NCI-H526 treated with DMSO at 0.1 percent for 48 hours (cell line): ENCODE data around the gene C2orf69.
"Not testable (repeated sequence)": the region's sequence is repeated elsewhere in the genome, so short reads cannot be mapped to it uniquely, and the experiment has no call there.

Experiments used
- DNase-seq: peaks from one replicate; lab custom pipeline; 2025; lab: John Stamatoyannopoulos, UW

C2orf69 gene, protein sequence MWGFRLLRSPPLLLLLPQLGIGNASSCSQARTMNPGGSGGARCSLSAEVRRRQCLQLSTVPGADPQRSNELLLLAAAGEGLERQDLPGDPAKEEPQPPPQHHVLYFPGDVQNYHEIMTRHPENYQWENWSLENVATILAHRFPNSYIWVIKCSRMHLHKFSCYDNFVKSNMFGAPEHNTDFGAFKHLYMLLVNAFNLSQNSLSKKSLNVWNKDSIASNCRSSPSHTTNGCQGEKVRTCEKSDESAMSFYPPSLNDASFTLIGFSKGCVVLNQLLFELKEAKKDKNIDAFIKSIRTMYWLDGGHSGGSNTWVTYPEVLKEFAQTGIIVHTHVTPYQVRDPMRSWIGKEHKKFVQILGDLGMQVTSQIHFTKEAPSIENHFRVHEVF

DNA sequence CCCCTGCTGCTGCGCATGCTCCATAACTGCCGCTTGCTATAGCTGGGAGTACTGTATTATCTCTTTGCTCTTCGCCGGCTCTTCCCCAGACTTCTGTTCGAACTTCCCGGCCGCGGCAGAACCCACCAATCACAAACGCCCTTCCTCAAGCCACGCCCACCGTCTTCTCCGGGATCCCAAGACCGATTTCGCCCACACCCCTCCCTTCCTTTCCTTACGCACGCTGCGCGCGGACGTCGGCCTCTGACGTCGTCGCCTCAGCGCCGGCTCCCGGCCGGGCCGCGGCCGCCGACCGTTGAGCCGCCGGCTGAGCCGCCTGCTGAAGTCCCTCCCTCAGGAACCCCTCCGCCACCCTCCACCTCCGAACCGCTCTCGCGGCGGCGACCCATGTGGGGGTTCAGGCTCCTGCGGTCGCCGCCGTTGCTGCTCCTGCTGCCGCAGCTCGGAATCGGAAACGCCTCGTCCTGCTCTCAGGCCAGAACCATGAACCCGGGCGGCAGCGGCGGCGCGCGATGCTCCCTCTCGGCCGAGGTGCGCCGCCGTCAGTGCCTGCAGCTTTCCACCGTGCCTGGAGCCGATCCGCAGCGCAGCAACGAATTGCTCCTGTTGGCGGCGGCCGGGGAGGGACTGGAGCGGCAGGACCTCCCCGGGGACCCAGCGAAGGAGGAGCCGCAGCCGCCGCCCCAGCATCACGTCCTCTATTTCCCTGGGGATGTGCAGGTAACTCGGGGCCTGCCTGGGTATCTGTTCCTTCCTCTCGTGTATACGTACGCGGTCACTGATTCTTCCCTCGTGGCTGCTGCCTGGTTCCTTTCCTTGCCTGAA, at the start of gene C2orf69:
C2orf69 (plus strand) TSS at position 242 of the 825 bp plus-strand sequence; CDS start at position 388, 146 bp downstream.
- DNase-seq, result peak; percentile 99

DNA sequence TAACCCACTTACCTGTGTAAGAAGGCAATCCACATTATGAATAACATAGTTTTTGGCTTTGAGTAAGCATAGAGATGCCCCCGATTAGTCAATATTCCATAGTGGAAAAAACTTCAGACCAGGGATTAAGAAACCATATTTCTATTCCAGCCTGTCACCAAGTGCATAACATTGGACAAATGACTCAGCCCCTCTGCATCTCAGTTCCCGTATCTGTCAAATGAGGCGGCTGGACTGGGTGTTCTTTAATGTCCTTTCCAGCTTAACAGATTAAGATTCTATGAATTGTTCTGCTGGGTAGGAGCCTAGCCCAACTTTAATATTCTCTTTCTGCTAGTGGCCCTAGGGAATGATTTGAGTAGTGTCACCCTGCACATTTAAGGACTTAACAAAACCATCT, 48.3 kb upstream of the C2orf69 start:
- no peak for DNase-seq

DNA sequence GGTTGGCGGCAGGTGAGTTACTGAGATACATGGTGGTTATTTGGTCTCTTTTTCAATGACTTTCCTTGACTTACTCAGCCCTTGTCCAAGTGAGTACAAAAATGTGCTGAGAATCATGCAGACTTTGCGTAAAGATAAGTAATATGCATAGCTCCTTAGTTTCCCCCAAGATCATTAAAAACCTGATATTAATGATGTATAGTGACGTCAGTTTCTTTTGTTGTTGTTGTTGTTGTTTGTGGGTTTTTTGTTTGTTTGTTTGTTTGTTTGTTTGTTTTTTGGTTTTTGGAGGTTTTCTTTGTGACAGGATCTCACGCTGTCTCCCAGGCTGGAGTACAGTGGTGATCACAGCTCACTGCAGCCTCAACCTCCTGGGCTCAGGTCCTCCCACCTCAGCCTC, 45.2 kb upstream of the C2orf69 start:
- DNase-seq, result no peak

DNA sequence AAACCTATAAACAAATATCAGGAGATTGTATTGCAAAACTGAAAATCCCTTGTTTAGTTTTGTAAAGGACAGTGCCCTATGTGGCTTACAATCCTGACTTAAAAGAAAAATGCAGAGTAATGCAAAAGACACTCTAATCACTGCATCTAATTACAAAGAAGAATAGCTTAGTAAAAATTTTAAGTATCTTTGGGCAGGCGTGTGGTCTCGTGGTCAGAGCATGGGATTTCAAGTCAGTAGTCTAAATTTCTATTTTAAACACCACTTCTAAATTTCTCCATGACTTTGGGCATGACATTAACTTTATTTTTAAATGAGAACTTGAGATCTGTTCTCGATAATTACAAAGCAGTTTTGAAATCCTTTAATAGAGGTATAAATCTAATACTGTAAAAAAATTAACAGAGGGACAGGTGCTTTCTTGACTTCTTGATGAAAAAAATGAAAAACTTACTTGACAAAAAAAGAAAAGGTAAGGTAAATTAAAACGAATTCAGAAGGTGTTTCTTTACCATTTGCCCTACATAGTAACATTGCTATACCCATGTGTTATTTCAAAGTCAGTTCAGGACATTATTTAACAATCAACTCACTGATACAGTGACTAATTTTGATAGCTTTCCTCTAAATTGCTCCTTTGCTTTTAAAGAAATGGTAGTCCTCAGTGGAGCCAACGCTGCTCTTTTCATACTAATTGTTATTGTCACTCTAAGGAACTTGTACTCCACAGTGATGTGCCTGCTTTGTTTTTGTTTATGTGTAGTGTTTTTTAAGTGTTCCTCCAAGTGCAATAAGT, 42.5 kb upstream of the C2orf69 start:
- no peak for DNase-seq

DNA sequence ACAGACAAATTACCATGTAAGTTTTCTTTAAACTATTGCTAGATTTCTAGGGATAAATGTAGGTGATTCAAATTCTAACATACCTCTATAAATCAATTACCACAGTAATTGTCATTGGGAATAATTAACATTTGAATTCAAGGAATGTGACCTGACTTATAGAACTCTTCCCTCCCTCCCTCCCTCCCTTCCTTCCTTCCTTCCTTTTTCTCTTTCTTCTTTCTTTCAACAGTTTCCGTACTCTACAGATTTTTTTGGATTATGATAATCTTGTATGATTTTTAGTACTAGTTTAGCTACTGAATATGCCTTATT, 41.9 kb upstream of the C2orf69 start:
- DNase-seq, result no peak

DNA sequence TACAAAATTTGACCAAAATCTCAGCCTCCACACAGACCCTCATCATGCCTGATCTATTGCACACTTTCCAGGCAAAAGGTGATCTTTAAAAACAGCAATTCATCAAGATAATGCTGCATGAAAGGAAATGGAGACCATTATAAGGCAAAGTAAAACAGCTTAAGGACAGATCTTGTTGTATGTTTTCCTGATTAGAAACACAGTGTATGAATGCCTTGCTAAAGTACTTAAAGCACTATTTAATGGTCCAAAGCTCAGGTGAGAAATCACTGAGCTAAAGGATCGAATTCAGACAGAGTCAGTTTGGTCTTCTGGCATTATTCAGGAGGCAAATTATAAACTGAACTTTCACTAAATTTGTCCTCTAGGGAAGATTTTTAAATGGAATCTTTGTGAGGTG, 41.4 kb upstream of the C2orf69 start:
- no peak for DNase-seq

DNA sequence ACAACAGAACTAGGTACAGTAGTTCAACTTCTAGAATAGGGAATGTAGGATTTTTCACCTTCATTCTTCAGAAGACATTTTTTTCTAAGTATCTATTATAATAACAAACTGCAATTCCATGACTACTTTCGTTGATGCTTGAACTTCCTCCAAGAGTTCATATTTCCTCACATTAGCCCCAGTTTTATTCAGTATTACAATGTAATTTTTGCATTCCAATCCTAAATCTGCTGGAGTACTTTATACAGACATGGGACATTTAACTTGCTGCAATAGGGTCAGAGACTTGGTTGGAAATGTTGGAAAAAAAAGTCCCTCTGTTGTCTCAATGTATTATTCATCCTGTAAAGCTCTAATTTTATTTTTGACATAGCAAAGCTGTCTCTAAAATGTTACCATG, 40.5 kb upstream of the C2orf69 start:
- DNase-seq, result no peak

DNA sequence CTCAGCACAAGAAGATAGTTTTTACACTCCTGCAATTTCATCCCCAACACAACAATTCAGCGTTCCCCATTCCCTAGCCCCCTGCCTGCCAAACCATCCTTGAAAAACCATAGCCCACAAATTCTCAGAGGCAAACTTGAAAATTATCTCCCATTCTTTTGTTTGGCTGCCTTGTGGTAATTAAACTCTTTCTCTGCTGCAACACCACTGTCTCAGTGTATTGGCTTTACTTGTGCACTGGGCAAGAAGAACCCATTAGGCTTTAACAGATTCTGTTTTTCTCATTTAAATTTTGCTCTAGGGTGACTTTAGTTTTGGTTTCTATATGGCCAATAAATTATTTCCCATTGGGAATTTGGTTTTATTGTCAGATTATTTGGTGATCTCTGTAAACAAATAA, 36.9 kb upstream of the C2orf69 start:
- DNase-seq, result no peak

DNA sequence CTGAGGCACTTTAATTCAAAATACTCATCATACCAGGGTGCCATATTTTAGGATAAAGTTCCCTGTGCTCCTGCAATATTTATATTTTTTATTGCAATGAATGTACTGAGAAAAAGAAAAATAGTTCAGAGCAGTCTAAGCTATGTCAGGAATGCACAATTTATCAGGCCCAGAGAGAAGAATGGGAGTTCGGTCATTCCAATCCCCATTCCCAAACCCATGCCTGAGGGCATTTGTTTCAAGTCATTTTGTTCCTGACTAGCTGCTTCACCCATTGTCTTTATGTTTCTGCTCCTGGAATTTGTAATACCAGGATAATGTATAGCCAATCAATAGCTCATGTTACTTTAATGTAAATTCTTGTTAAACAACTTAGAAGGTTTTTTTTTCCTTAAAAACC, 35.7 kb upstream of the C2orf69 start:
- DNase-seq, result no peak

DNA sequence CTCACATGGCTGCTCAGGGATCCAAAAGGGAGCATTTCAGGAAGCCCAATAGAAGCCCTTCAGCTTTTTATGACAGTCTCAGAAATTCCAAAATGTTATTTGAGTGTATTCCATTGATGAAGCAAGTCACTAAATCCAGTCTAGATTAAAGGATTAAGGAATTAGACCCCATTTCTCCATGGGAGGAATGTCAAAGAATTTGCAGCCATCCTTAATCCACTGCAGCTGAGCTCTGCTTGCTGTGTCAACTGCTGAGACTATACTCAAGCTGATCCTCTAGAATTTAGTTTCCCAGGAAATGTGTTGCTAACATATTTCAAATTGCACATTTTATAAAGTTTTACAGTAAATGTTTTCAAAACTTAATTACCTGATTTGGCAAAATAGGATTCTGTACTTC, 28.4 kb upstream of the C2orf69 start:
- DNase-seq, result no peak

DNA sequence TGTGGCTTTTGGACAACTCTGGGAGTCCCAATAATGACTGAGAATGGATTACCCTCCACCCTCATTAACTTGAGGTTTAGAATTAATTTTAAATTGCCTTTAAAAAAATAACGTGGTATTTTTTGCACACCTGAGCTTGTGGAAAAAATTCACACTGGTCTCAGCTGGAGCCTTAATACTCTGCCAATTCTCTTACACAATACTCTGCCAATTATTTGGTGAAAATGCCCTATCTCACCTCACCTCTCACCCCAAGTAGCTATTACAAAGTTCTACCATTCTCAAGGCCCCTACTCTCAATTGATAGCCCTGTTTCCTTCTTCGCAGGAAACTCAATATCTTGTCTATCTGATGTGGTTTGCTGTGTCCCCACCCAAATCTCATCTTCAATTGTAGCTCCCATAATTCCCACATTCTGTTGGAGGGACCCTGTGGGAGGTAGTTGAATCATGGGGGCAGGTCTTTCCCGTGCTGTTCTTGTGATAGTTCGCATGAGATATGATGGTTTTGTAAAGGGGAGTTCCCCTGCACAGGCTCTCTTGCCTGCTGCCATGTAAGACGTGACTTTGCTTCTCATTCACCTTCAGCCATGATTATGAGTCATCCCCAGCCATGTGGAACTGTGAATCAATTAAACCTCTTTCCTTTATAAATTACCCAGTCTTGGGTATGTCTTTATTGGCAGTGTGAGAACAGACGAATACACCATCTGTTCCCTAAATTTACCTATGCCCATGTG, 27.4 kb upstream of the C2orf69 start:
- DNase-seq, result no peak

DNA sequence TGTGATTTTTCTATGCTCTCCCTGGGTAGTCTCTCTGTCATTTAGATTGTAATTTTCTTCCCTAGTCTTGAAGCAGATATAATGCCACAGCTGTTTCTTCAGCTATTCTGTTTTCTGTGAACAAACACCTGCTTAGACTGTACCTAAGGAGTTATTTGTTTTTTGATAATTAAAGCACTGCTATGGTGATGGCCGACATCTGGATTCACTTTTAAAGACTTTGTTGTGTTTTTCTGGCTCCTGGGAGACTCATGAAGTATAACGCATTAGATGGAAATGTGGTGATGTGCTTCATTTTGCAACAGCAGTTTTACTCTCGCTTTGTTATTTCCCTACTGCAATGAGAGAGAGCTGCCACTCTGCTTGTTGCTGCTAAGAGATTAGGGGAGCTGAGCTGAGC, 15.7 kb upstream of the C2orf69 start:
- no peak for DNase-seq

DNA sequence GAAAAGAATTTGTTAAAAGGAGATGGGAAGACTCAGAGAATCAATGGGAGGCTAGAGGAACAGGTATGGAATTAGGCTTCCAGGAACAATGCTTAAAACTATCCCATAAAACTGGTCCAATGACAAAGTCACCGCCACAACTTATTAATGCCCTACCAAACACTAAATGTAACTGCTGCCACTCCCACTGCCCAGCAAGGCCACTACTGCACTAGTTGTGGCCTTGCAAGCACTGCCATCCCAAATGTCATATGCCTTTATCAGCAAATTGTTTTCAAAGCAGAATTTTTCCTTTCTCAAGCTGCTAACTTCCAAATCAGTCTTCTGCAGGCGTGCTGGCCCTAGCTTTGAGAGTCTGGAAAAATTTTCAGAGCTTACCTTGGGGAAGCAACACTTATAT, 14.5 kb upstream of the C2orf69 start:
- DNase-seq, result no peak

DNA sequence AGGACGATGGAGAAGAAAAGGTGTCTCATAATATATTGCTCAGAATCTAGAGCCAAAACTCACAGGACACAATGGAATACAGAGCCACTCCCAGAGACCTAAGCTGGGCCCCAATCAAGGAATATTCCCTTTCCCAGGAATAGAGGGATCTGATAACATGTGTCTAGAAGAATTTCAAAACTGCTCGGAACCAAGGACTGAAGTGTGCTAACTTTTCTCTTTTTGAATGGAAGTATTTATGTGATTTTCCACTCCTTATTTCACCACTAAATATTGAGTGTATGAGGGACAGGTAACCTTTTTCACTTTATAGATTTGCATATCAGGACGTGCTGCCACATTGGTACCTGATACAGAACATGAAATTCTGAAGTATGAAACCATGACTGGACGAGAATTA, 9.2 kb upstream of the C2orf69 start:
- DNase-seq, result no peak

DNA sequence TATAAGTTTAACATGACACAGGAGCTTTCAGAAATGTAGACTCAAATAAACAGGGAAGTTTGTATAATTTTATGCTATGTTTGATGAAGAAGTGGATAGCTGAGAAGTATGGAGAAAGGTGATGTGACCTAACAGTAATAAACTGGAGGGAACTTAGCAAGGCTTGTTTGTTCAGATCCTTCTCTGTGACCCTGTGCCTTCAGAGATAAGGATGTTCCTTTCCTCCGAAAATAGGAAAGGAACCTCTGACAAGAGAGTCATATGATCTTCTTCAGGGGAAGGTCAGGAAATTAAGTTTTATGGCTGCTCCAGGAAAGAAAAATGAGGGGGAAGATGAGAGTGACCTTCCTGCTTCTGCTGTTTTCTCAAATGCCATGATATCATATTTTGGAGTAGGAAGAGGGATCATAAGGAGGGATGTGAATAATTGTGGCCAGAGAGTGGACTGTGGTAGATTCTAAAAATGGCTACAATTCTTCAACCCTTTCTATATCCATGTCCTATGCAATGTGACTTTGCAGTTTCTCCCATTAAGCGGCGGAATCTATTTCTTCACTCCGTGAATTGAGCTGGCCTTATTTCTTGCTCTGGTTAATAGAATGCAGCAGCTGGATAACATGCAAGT, 8.5 kb upstream of the C2orf69 start:
- no peak for DNase-seq

DNA sequence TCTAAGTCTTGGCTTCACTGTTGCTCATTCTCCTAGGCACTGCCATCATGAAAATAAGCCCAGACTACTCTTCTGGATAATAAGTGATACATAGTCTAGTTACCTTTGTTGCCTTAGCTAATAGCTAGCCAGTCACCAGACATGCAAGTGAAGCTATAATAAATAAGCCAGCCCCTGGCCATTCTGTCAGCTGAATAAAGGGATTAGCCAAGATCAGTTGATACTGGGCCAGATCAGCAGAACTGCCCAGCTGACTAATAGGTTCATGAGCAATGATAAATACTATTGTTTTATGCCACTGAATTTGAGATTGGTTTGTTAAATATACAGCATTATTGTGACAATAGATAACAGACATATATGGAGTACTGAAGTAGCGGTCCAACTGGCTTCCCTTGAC, 8.0 kb upstream of the C2orf69 start:
- DNase-seq, result no peak

DNA sequence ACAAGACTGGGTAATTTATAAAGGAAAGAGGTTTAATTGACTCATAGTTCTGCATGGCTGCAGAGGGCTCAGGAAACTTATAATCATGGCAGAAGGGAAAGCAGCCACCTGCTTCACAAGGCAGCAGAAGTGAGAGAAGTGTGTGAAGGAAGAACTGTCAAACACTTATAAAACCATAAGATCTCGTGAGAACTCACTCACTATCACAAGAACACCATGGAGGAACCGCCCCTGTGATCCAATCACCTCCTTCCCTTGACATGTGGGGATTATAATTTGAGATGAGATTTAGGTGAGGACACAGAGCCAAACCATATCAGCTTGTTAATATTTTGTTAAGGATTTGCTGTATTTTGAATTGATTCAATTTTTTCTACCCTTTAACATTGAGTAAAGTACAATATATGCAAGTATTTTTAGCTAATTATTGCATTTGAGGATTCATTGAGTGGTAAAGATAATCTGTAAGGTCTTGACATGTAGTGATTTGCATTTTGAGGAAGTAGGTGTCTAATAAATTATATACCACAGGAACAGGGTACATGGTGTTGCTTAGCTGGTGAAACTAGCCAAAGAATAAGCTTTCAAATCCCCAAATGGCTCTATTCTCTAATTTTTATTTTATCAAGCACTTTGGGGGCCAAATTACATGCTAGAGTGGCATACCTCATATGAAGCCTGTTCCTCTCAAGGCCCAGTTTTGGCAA, 3.9 kb upstream of the C2orf69 start:
- no peak for DNase-seq

DNA sequence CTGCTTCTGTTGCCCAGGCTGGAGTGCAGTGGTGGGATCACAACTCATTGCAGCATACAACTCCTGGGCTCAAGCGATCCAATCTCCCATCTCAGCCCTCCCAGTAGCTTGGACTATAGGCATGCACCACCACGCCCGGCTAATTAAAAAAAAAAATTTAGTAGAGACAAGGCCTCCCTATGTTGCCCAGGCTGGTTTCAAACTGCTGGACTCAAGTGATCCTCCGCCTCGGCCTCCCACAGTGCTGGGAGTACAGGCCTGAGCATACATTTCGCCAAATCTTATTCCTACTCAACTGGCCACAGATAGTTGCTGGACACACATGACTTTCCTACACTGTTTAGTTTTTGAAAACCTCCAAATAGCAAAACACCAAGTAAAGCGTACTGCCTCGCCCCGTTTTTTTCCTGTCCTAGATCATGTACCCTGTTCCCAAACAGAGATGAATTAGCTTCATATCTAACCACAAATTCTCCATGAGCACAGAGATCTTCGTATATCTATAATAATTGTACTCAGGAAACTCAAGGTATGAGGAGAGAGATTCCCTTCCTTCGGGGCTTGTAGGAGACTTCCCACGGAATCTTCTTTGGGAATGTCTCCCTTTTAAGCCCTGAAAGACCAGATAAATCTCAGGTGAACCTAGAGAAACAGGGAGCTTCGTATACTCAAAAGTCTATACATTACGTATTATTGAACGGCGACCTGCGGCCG, 598 bp upstream of the C2orf69 start:
- DNase-seq, result no peak

DNA sequence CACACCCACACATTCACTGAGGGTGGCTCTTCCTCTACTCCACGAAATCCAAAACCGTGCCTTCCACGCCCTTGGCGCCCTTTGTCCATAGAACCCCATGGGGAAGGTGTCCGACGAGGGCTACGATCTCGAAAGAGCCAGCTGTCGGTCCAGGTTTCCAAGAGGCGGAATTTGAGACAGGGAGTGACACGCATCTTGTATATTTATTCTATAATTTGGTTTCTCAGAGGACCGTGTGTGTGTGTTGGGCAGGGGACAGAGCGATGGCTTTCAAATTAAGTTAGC, 726 bp downstream of the C2orf69 start:
- DNase-seq, result no peak

DNA sequence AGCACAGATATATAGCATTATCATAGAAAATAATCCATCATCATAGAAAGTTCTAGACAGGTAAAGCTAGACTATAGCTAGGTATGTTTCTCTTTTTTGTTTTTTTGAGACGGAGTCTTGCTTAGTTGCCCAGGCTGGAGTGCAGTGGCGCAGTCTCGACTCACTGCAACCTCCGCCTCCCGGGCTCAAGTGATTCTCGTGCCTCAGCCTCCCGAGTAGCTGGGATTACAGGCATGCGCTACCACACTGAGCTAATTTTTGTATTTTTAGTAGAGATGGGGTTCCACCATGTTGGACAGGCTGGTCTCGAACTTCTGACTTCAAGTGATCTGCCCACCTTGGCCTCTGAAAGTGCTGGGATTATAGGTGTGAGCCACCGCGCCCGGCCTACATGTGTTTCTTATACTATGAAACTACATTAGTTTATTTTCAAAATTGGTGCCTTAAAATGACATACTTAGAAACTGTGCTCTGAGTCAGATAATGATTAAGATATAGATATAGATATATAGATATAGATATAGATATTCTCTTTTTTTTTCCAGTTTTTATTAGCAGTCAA, 1.5 kb downstream of the C2orf69 start:
- DNase-seq, result not testable (repeated sequence)
